Measurements from ENCODE around the gene IGSF6.
"Not testable (repeated sequence)": the region's sequence is repeated elsewhere in the genome, so short reads cannot be mapped to it uniquely, and the experiment has no call there.

IGSF6 gene

GRCh38 chr16:21638573-21638975 lies 13.8 kb downstream of the IGSF6 start:
- Histone ChIP-seq H3K36me3 (ENCODE audit: insufficient read depth, low read length) (no peaks in the 10 kb centered on the region), H3K4me1 (ENCODE audit: insufficient read depth, low read length) (no peaks in the 10 kb centered on the region), H3K9me3 (ENCODE audit: low read length) (no peaks in the 10 kb centered on the region), H3K27me3 (ENCODE audit: control insufficient read depth in 1 of 2, insufficient read depth in 2 of 2, low read length in 2 of 2) (no peaks in the 10 kb centered on the region), H3K27ac (ENCODE audit: low read depth, low read length) (no peak overlapping the region), H3K9ac (ENCODE audit: low read length) (no peak overlapping the region), H3K4me3 (ENCODE audit: low read depth in 1 of 2, low read length in 2 of 2) (no peak overlapping the region)

GRCh38 chr16:21637032-21637968 lies 15.1 kb downstream of the IGSF6 start:
- Histone ChIP-seq H3K27me3 (ENCODE audit: control insufficient read depth in 1 of 2, insufficient read depth in 2 of 2, low read length in 2 of 2) (no peaks in the 10 kb centered on the region), H3K4me1 (ENCODE audit: insufficient read depth, low read length) (no peaks in the 10 kb centered on the region), H3K27ac (ENCODE audit: low read depth, low read length) (no peak overlapping the region), H3K9ac (ENCODE audit: low read length) (no peak overlapping the region), H3K36me3 (ENCODE audit: insufficient read depth, low read length) (no peaks in the 10 kb centered on the region), H3K4me3 (ENCODE audit: low read depth in 1 of 2, low read length in 2 of 2) (no peak overlapping the region), H3K9me3 (ENCODE audit: low read length) (no peaks in the 10 kb centered on the region)

GRCh38 chr16:21635694-21636093 lies 16.7 kb downstream of the IGSF6 start:
- H3K27me3 ChIP-seq (ENCODE audit: control insufficient read depth in 1 of 2, insufficient read depth in 2 of 2, low read length in 2 of 2); H3K9me3 ChIP-seq (ENCODE audit: low read length); H3K36me3 ChIP-seq (ENCODE audit: insufficient read depth, low read length); H3K4me3 ChIP-seq (ENCODE audit: low read depth in 1 of 2, low read length in 2 of 2); H3K4me1 ChIP-seq (ENCODE audit: insufficient read depth, low read length); H3K27ac ChIP-seq (ENCODE audit: low read depth, low read length); H3K9ac ChIP-seq (ENCODE audit: low read length): not testable (repeated sequence)

- no peaks in the 10 kb centered on the region for H3K4me1 ChIP-seq (ENCODE audit: insufficient read depth, low read length)
- H3K27me3 ChIP-seq (ENCODE audit: control insufficient read depth in 1 of 2, insufficient read depth in 2 of 2, low read length in 2 of 2) = no peaks in the 10 kb centered on the region
- no peak overlapping the region for H3K4me3 ChIP-seq (ENCODE audit: low read depth in 1 of 2, low read length in 2 of 2)
- no peaks in the 10 kb centered on the region for H3K9me3 ChIP-seq (ENCODE audit: low read length)
- peaks cover 11% of the 10 kb centered on the region for H3K36me3 ChIP-seq (ENCODE audit: insufficient read depth, low read length)
- no peak overlapping the region for H3K9ac ChIP-seq (ENCODE audit: low read length)
- H3K27ac ChIP-seq (ENCODE audit: low read depth, low read length) = no peak overlapping the region
These were observed 18.2 kb downstream of the IGSF6 start for GRCh38 chr16:21634216-21634615.

- not testable (repeated sequence) for H3K27me3 ChIP-seq (ENCODE audit: control insufficient read depth in 1 of 2, insufficient read depth in 2 of 2, low read length in 2 of 2); H3K27ac ChIP-seq (ENCODE audit: low read depth, low read length); H3K4me1 ChIP-seq (ENCODE audit: insufficient read depth, low read length); H3K9ac ChIP-seq (ENCODE audit: low read length); H3K9me3 ChIP-seq (ENCODE audit: low read length); H3K4me3 ChIP-seq (ENCODE audit: low read depth in 1 of 2, low read length in 2 of 2)
- H3K36me3 ChIP-seq (ENCODE audit: insufficient read depth, low read length) = peaks cover 15% of the 10 kb centered on the region
These were observed 20.3 kb downstream of the IGSF6 start for GRCh38 chr16:21631951-21632575.

GRCh38 chr16:21631376-21631775 lies 21.0 kb downstream of the IGSF6 start:
- not testable (repeated sequence) for H3K27me3 ChIP-seq (ENCODE audit: control insufficient read depth in 1 of 2, insufficient read depth in 2 of 2, low read length in 2 of 2); H3K27ac ChIP-seq (ENCODE audit: low read depth, low read length); H3K9ac ChIP-seq (ENCODE audit: low read length); H3K9me3 ChIP-seq (ENCODE audit: low read length); H3K4me1 ChIP-seq (ENCODE audit: insufficient read depth, low read length); H3K4me3 ChIP-seq (ENCODE audit: low read depth in 1 of 2, low read length in 2 of 2)
- peaks cover 15% of the 10 kb centered on the region for H3K36me3 ChIP-seq (ENCODE audit: insufficient read depth, low read length)

- H3K36me3 ChIP-seq (ENCODE audit: insufficient read depth, low read length) = peaks cover 15% of the 10 kb centered on the region
- H3K9me3 ChIP-seq (ENCODE audit: low read length); H3K27me3 ChIP-seq (ENCODE audit: control insufficient read depth in 1 of 2, insufficient read depth in 2 of 2, low read length in 2 of 2); H3K4me3 ChIP-seq (ENCODE audit: low read depth in 1 of 2, low read length in 2 of 2); H3K27ac ChIP-seq (ENCODE audit: low read depth, low read length); H3K9ac ChIP-seq (ENCODE audit: low read length): not testable (repeated sequence)
- H3K4me1 ChIP-seq (ENCODE audit: insufficient read depth, low read length) = peaks cover 10% of the 10 kb centered on the region
These were observed 21.5 kb downstream of the IGSF6 start for GRCh38 chr16:21630866-21631265.

GRCh38 chr16:21629616-21630539 lies 22.5 kb downstream of the IGSF6 start:
- H3K27ac ChIP-seq (ENCODE audit: low read depth, low read length); H3K9me3 ChIP-seq (ENCODE audit: low read length); H3K27me3 ChIP-seq (ENCODE audit: control insufficient read depth in 1 of 2, insufficient read depth in 2 of 2, low read length in 2 of 2); H3K4me3 ChIP-seq (ENCODE audit: low read depth in 1 of 2, low read length in 2 of 2); H3K9ac ChIP-seq (ENCODE audit: low read length): not testable (repeated sequence)
- H3K36me3 ChIP-seq (ENCODE audit: insufficient read depth, low read length) = peaks cover 22% of the 10 kb centered on the region
- H3K4me1 ChIP-seq (ENCODE audit: insufficient read depth, low read length) = peaks cover 10% of the 10 kb centered on the region

- H3K4me3 ChIP-seq (ENCODE audit: low read depth in 1 of 2, low read length in 2 of 2) = no peak overlapping the region
- H3K27ac ChIP-seq (ENCODE audit: low read depth, low read length) = no peak overlapping the region
- H3K9me3 ChIP-seq (ENCODE audit: low read length) = no peaks in the 10 kb centered on the region
- H3K36me3 ChIP-seq (ENCODE audit: insufficient read depth, low read length) = peaks cover 24% of the 10 kb centered on the region
- H3K9ac ChIP-seq (ENCODE audit: low read length) = no peak overlapping the region
- peaks cover 10% of the 10 kb centered on the region for H3K4me1 ChIP-seq (ENCODE audit: insufficient read depth, low read length)
- no peaks in the 10 kb centered on the region for H3K27me3 ChIP-seq (ENCODE audit: control insufficient read depth in 1 of 2, insufficient read depth in 2 of 2, low read length in 2 of 2)
These were observed 23.6 kb downstream of the IGSF6 start for GRCh38 chr16:21628772-21629171.

- Histone ChIP-seq H3K4me1 (ENCODE audit: insufficient read depth, low read length) (peaks cover 10% of the 10 kb centered on the region), H3K4me3 (ENCODE audit: low read depth in 1 of 2, low read length in 2 of 2) (no peak overlapping the region), H3K27me3 (ENCODE audit: control insufficient read depth in 1 of 2, insufficient read depth in 2 of 2, low read length in 2 of 2) (no peaks in the 10 kb centered on the region), H3K36me3 (ENCODE audit: insufficient read depth, low read length) (peaks cover 24% of the 10 kb centered on the region), H3K9ac (ENCODE audit: low read length) (no peak overlapping the region), H3K9me3 (ENCODE audit: low read length) (no peaks in the 10 kb centered on the region), H3K27ac (ENCODE audit: low read depth, low read length) (no peak overlapping the region)
These were observed 24.2 kb downstream of the IGSF6 start for GRCh38 chr16:21628121-21628726.
